ENCODE data around the gene CRISPLD2. TPM values are rescaled to one million over a fixed set of nuclear protein-coding genes. Genes with fewer than 3 reads are reported as not detected.
"Not testable (repeated sequence)": the region's sequence is repeated elsewhere in the genome, so short reads cannot be mapped to it uniquely, and the experiment has no call there.

Gene CRISPLD2
- total and polyA plus RNA-seq, 4 donors = 3.4 to 15.8 (median 8.2) TPM

- H3K4me3 ChIP-seq (ENCODE audit: low read depth, low read length) = no peak overlapping the region
- H3K36me3 ChIP-seq (ENCODE audit: control insufficient read depth, insufficient read depth, low read length) = no peaks in the 10 kb centered on the region
- no peak for DNase-seq (ENCODE audit: low read depth in 4 of 6, low spot score in 6 of 6)
- WGBS (ENCODE audit: insufficient coverage) = 63% methylated on average over 13 of the region's 13 CpGs
- peak overlapping the region; percentile 7 for H3K27ac ChIP-seq (ENCODE audit: low read depth, low read length)
- H3K27me3 ChIP-seq (ENCODE audit: control insufficient read depth, insufficient read depth, low read length) = no peaks in the 10 kb centered on the region
- no peaks in the 10 kb centered on the region for H3K9me3 ChIP-seq (ENCODE audit: control insufficient read depth, insufficient read depth, low read length)
- peaks cover 29% of the 10 kb centered on the region for H3K4me1 ChIP-seq (ENCODE audit: control insufficient read depth, insufficient read depth, low read length)
Measured at GRCh38 chr16:84826558-84826941, 6.8 kb downstream of the CRISPLD2 start.

GRCh38 chr16:84827131-84827574, 7.4 kb downstream of the CRISPLD2 start:
- no peaks in the 10 kb centered on the region for H3K36me3 ChIP-seq (ENCODE audit: control insufficient read depth, insufficient read depth, low read length)
- no peaks in the 10 kb centered on the region for H3K27me3 ChIP-seq (ENCODE audit: control insufficient read depth, insufficient read depth, low read length)
- peaks cover 31% of the 10 kb centered on the region for H3K4me1 ChIP-seq (ENCODE audit: control insufficient read depth, insufficient read depth, low read length)
- H3K27ac ChIP-seq (ENCODE audit: low read depth, low read length) = peak overlapping the region; percentile 7
- H3K4me3 ChIP-seq (ENCODE audit: low read depth, low read length) = no peak overlapping the region
- no peak for DNase-seq (ENCODE audit: low read depth in 4 of 6, low spot score in 6 of 6)
- no peaks in the 10 kb centered on the region for H3K9me3 ChIP-seq (ENCODE audit: control insufficient read depth, insufficient read depth, low read length)
- WGBS (ENCODE audit: insufficient coverage) = 72% methylated on average over 11 of the region's 16 CpGs

GRCh38 chr16:84827897-84828296, 8.1 kb downstream of the CRISPLD2 start:
- Histone ChIP-seq H3K27me3 (ENCODE audit: control insufficient read depth, insufficient read depth, low read length) (no peaks in the 10 kb centered on the region), H3K4me1 (ENCODE audit: control insufficient read depth, insufficient read depth, low read length) (peaks cover 36% of the 10 kb centered on the region), H3K27ac (ENCODE audit: low read depth, low read length) (no peak overlapping the region), H3K36me3 (ENCODE audit: control insufficient read depth, insufficient read depth, low read length) (no peaks in the 10 kb centered on the region), H3K9me3 (ENCODE audit: control insufficient read depth, insufficient read depth, low read length) (no peaks in the 10 kb centered on the region), H3K4me3 (ENCODE audit: low read depth, low read length) (no peak overlapping the region)
- no peak for DNase-seq (ENCODE audit: low read depth in 4 of 6, low spot score in 6 of 6)
- 88% methylated on average over 13 of the region's 15 CpGs for WGBS (ENCODE audit: insufficient coverage)

- no CpG with 5 or more reads among the region's 5 CpGs for WGBS (ENCODE audit: insufficient coverage)
Measured at GRCh38 chr16:84828322-84828721, 8.5 kb downstream of the CRISPLD2 start.

GRCh38 chr16:84829168-84829965, 9.6 kb downstream of the CRISPLD2 start:
- Histone ChIP-seq H3K27me3 (ENCODE audit: control insufficient read depth, insufficient read depth, low read length) (no peaks in the 10 kb centered on the region), H3K9me3 (ENCODE audit: control insufficient read depth, insufficient read depth, low read length) (no peaks in the 10 kb centered on the region), H3K27ac (ENCODE audit: low read depth, low read length) (peak overlapping the region; percentile 33), H3K4me1 (ENCODE audit: control insufficient read depth, insufficient read depth, low read length) (peaks cover 36% of the 10 kb centered on the region), H3K4me3 (ENCODE audit: low read depth, low read length) (no peak overlapping the region), H3K36me3 (ENCODE audit: control insufficient read depth, insufficient read depth, low read length) (no peaks in the 10 kb centered on the region)
- DNase-seq (ENCODE audit: low read depth in 4 of 6, low spot score in 6 of 6) = peak in 1 of 6 donors; percentile 72
- WGBS (ENCODE audit: insufficient coverage) = 79% methylated on average over 9 of the region's 15 CpGs

More at GRCh38 chr16:84828322-84828721, 8.5 kb downstream of the CRISPLD2 start:
- H3K9me3 ChIP-seq (ENCODE audit: control insufficient read depth, insufficient read depth, low read length) = no peaks in the 10 kb centered on the region
- no peak overlapping the region for H3K4me3 ChIP-seq (ENCODE audit: low read depth, low read length)
- H3K27me3 ChIP-seq (ENCODE audit: control insufficient read depth, insufficient read depth, low read length) = no peaks in the 10 kb centered on the region
- H3K27ac ChIP-seq (ENCODE audit: low read depth, low read length) = no peak overlapping the region
- peaks cover 36% of the 10 kb centered on the region for H3K4me1 ChIP-seq (ENCODE audit: control insufficient read depth, insufficient read depth, low read length)
- H3K36me3 ChIP-seq (ENCODE audit: control insufficient read depth, insufficient read depth, low read length) = no peaks in the 10 kb centered on the region
- no peak for DNase-seq (ENCODE audit: low read depth in 4 of 6, low spot score in 6 of 6)

- no peak overlapping the region for H3K4me3 ChIP-seq (ENCODE audit: low read depth, low read length)
- no peaks in the 10 kb centered on the region for H3K9me3 ChIP-seq (ENCODE audit: control insufficient read depth, insufficient read depth, low read length)
- no peak overlapping the region for H3K27ac ChIP-seq (ENCODE audit: low read depth, low read length)
- DNase-seq (ENCODE audit: low read depth in 4 of 6, low spot score in 6 of 6) = no peak
- no peaks in the 10 kb centered on the region for H3K36me3 ChIP-seq (ENCODE audit: control insufficient read depth, insufficient read depth, low read length)
- 88% methylated on average over 13 of the region's 13 CpGs for WGBS (ENCODE audit: insufficient coverage)
- no peaks in the 10 kb centered on the region for H3K27me3 ChIP-seq (ENCODE audit: control insufficient read depth, insufficient read depth, low read length)
- H3K4me1 ChIP-seq (ENCODE audit: control insufficient read depth, insufficient read depth, low read length) = peaks cover 34% of the 10 kb centered on the region
Measured at GRCh38 chr16:84830765-84831384, 11.1 kb downstream of the CRISPLD2 start.

- not testable (repeated sequence) for H3K27me3 ChIP-seq (ENCODE audit: control insufficient read depth, insufficient read depth, low read length); H3K9me3 ChIP-seq (ENCODE audit: control insufficient read depth, insufficient read depth, low read length); DNase-seq (ENCODE audit: low read depth in 4 of 6, low spot score in 6 of 6); H3K36me3 ChIP-seq (ENCODE audit: control insufficient read depth, insufficient read depth, low read length); H3K4me3 ChIP-seq (ENCODE audit: low read depth, low read length)
- peak overlapping the region; percentile 52 for H3K27ac ChIP-seq (ENCODE audit: low read depth, low read length)
- H3K4me1 ChIP-seq (ENCODE audit: control insufficient read depth, insufficient read depth, low read length) = peaks cover 33% of the 10 kb centered on the region
- 100% methylated on average over 1 of the region's 10 CpGs for WGBS (ENCODE audit: insufficient coverage)
Measured at GRCh38 chr16:84831728-84832127, 11.9 kb downstream of the CRISPLD2 start.

- peak in 2 of 6 donors; percentile 18 to 48 for DNase-seq (ENCODE audit: low read depth in 4 of 6, low spot score in 6 of 6)
- Histone ChIP-seq H3K36me3 (ENCODE audit: control insufficient read depth, insufficient read depth, low read length) (no peaks in the 10 kb centered on the region), H3K27ac (ENCODE audit: low read depth, low read length) (peak overlapping the region; percentile 52), H3K27me3 (ENCODE audit: control insufficient read depth, insufficient read depth, low read length) (peaks cover 2% of the 10 kb centered on the region), H3K4me1 (ENCODE audit: control insufficient read depth, insufficient read depth, low read length) (peaks cover 25% of the 10 kb centered on the region), H3K9me3 (ENCODE audit: control insufficient read depth, insufficient read depth, low read length) (no peaks in the 10 kb centered on the region), H3K4me3 (ENCODE audit: low read depth, low read length) (no peak overlapping the region)
- WGBS (ENCODE audit: insufficient coverage) = 62% methylated on average over 18 of the region's 20 CpGs
Measured at GRCh38 chr16:84832488-84833143, 12.8 kb downstream of the CRISPLD2 start.

- peaks cover 2% of the 10 kb centered on the region for H3K27me3 ChIP-seq (ENCODE audit: control insufficient read depth, insufficient read depth, low read length)
- no peaks in the 10 kb centered on the region for H3K9me3 ChIP-seq (ENCODE audit: control insufficient read depth, insufficient read depth, low read length)
- H3K4me3 ChIP-seq (ENCODE audit: low read depth, low read length) = no peak overlapping the region
- DNase-seq (ENCODE audit: low read depth in 4 of 6, low spot score in 6 of 6) = no peak
- H3K4me1 ChIP-seq (ENCODE audit: control insufficient read depth, insufficient read depth, low read length) = peaks cover 25% of the 10 kb centered on the region
- no peaks in the 10 kb centered on the region for H3K36me3 ChIP-seq (ENCODE audit: control insufficient read depth, insufficient read depth, low read length)
- 89% methylated on average over 11 of the region's 11 CpGs for WGBS (ENCODE audit: insufficient coverage)
- H3K27ac ChIP-seq (ENCODE audit: low read depth, low read length) = peak overlapping the region; percentile 25
Measured at GRCh38 chr16:84833144-84833500, 13.3 kb downstream of the CRISPLD2 start.
